HUES48 (cell line): ENCODE data around the gene UBTD1.

Source experiments
- H3K27ac ChIP-seq: one replicate; pipeline ENCODE4 v1.7.0; 2013; ENCODE audit warnings: low read depth, low read length, inconsistent platforms
- H3K27me3 ChIP-seq: 2 replicates; pipeline ENCODE4 v1.6.1; 2013; ENCODE audit warnings: mild to moderate bottlenecking, low read length; ENCODE audit not compliant: control insufficient read depth, insufficient read depth
- H3K36me3 ChIP-seq: 2 replicates; pipeline ENCODE4 v1.6.1; 2013; ENCODE audit warnings: low read length; ENCODE audit not compliant: control insufficient read depth, insufficient read depth
- H3K4me1 ChIP-seq: 2 replicates; pipeline ENCODE4 v1.6.1; 2013; ENCODE audit warnings: mild to moderate bottlenecking, low read length; ENCODE audit not compliant: control insufficient read depth, insufficient read depth
- H3K4me3 ChIP-seq: 2 replicates; pipeline ENCODE4 v1.5.1; 2013; ENCODE audit warnings: mild to moderate bottlenecking, low read depth, low read length
- H3K9ac ChIP-seq: 2 replicates; pipeline ENCODE4 v1.6.1; 2013; ENCODE audit warnings: mild to moderate bottlenecking, low read depth, low read length, moderate library complexity
- H3K9me3 ChIP-seq: 2 replicates; pipeline ENCODE4 v1.6.1; 2013; ENCODE audit warnings: low read length; ENCODE audit not compliant: control insufficient read depth, insufficient read depth

The UBTD1 gene

GRCh38 chr10:97566336-97566996 is 67.7 kb downstream of the UBTD1 start:
- Histone ChIP-seq H3K27me3 (no peaks in the 10 kb centered on the region), H3K4me3 (no peak overlapping the region), H3K27ac (no peak overlapping the region), H3K9ac (no peak overlapping the region), H3K4me1 (no peaks in the 10 kb centered on the region), H3K36me3 (peaks cover 16% of the 10 kb centered on the region), H3K9me3 (no peaks in the 10 kb centered on the region)

- Histone ChIP-seq H3K9ac (no peak overlapping the region), H3K36me3 (peaks cover 16% of the 10 kb centered on the region), H3K27ac (no peak overlapping the region), H3K27me3 (no peaks in the 10 kb centered on the region), H3K9me3 (no peaks in the 10 kb centered on the region), H3K4me3 (no peak overlapping the region), H3K4me1 (no peaks in the 10 kb centered on the region)
These were observed 69.2 kb downstream of the UBTD1 start for GRCh38 chr10:97567891-97568290.

- Histone ChIP-seq H3K9me3 (no peaks in the 10 kb centered on the region), H3K27ac (no peak overlapping the region), H3K4me1 (peaks cover 10% of the 10 kb centered on the region), H3K27me3 (no peaks in the 10 kb centered on the region), H3K4me3 (no peak overlapping the region), H3K9ac (no peak overlapping the region), H3K36me3 (peaks cover 16% of the 10 kb centered on the region)
These were observed 71.5 kb downstream of the UBTD1 start for GRCh38 chr10:97570146-97570788.

- Histone ChIP-seq H3K9me3 (no peaks in the 10 kb centered on the region), H3K27ac (no peak overlapping the region), H3K4me1 (peaks cover 10% of the 10 kb centered on the region), H3K36me3 (peaks cover 16% of the 10 kb centered on the region), H3K27me3 (no peaks in the 10 kb centered on the region), H3K4me3 (no peak overlapping the region), H3K9ac (no peak overlapping the region)
These were observed 72.2 kb downstream of the UBTD1 start for GRCh38 chr10:97570789-97571471.

GRCh38 chr10:97571622-97572021 is 72.9 kb downstream of the UBTD1 start:
- Histone ChIP-seq H3K9ac (no peak overlapping the region), H3K27me3 (no peaks in the 10 kb centered on the region), H3K36me3 (peaks cover 16% of the 10 kb centered on the region), H3K9me3 (no peaks in the 10 kb centered on the region), H3K4me3 (no peak overlapping the region), H3K27ac (peak overlapping the region; percentile 50), H3K4me1 (peaks cover 10% of the 10 kb centered on the region)

GRCh38 chr10:97572214-97572989 is 73.7 kb downstream of the UBTD1 start, which contains the start of gene ANKRD2:
Gene ANKRD2 (plus strand): TSS chr10:97572779. CDS start chr10:97572789, 10 bp downstream.
- Histone ChIP-seq H3K9ac (no peak within 1 kb of the TSS), H3K4me1 (peaks cover 10% of the 10 kb centered on the region), H3K4me3 (no peak within 1 kb of the TSS), H3K27me3 (no peaks in the 10 kb centered on the region), H3K27ac (peak within 1 kb of the TSS; percentile 50), H3K36me3 (peaks cover 16% of the 10 kb centered on the region), H3K9me3 (no peaks in the 10 kb centered on the region)

GRCh38 chr10:97573021-97573420 is 74.3 kb downstream of the UBTD1 start:
- Histone ChIP-seq H3K9me3 (no peaks in the 10 kb centered on the region), H3K36me3 (peaks cover 14% of the 10 kb centered on the region), H3K27ac (no peak overlapping the region), H3K27me3 (no peaks in the 10 kb centered on the region), H3K9ac (no peak overlapping the region), H3K4me3 (no peak overlapping the region), H3K4me1 (peaks cover 10% of the 10 kb centered on the region)

- no peaks in the 10 kb centered on the region for H3K9me3 ChIP-seq
- H3K36me3 ChIP-seq: peaks cover 12% of the 10 kb centered on the region
- no peak overlapping the region for H3K9ac ChIP-seq
- H3K27me3 ChIP-seq: no peaks in the 10 kb centered on the region
- no peak overlapping the region for H3K27ac ChIP-seq
- peaks cover 10% of the 10 kb centered on the region for H3K4me1 ChIP-seq
- no peak overlapping the region for H3K4me3 ChIP-seq
These were observed 74.9 kb downstream of the UBTD1 start for GRCh38 chr10:97573672-97574071.

- Histone ChIP-seq H3K9me3 (no peaks in the 10 kb centered on the region), H3K4me3 (no peak overlapping the region), H3K4me1 (peaks cover 10% of the 10 kb centered on the region), H3K36me3 (peaks cover 7% of the 10 kb centered on the region; the same call in 1 of the 2 replicates), H3K27me3 (no peaks in the 10 kb centered on the region), H3K27ac (no peak overlapping the region), H3K9ac (no peak overlapping the region)
These were observed 75.8 kb downstream of the UBTD1 start for GRCh38 chr10:97574374-97575126.

- no peaks in the 10 kb centered on the region for H3K27me3 ChIP-seq
- H3K9ac ChIP-seq: no peak overlapping the region
- peaks cover 10% of the 10 kb centered on the region for H3K4me1 ChIP-seq
- no peaks in the 10 kb centered on the region for H3K9me3 ChIP-seq
- H3K4me3 ChIP-seq: no peak overlapping the region
- H3K36me3 ChIP-seq: peaks cover 6% of the 10 kb centered on the region; the same call in 1 of the 2 replicates
- no peak overlapping the region for H3K27ac ChIP-seq
These were observed 76.5 kb downstream of the UBTD1 start for GRCh38 chr10:97575127-97575668.
